HepG2 (cell line): Measurements from ENCODE around the gene LGR6.

Experiments used
- NCOA2 ChIP-seq: sonication (generic); formaldehyde crosslinking; IDR thresholded peaks from 2 replicates; pipeline ENCODE4 v1.8.0; 2022; ENCODE audit warnings: inconsistent platforms
- ZNF232 ChIP-seq: sonication (generic); formaldehyde crosslinking; IDR thresholded peaks from 2 replicates; pipeline ENCODE4 v1.4.0; 2020; ENCODE audit warnings: missing genetic modification reagents, borderline replicate concordance

GRCh38 chr1:202316186-202316585, 122.6 kb downstream of the LGR6 start:
- no peak for TF ChIP-seq ZNF232 (CRISPR knock-in tag)
- TF ChIP-seq NCOA2 (CRISPR knock-in tag), result no peak
